NCI-H128 (cell line): ENCODE results near the gene LCN1.
"Not testable (repeated sequence)": the region's sequence is repeated elsewhere in the genome, so short reads cannot be mapped to it uniquely, and the experiment has no call there.

Experiments used
- DNase-seq: peaks from one replicate; lab custom pipeline; 2025; ENCODE audit not compliant: unreplicated experiment; lab: John Stamatoyannopoulos, UW

The LCN1 gene

DNA sequence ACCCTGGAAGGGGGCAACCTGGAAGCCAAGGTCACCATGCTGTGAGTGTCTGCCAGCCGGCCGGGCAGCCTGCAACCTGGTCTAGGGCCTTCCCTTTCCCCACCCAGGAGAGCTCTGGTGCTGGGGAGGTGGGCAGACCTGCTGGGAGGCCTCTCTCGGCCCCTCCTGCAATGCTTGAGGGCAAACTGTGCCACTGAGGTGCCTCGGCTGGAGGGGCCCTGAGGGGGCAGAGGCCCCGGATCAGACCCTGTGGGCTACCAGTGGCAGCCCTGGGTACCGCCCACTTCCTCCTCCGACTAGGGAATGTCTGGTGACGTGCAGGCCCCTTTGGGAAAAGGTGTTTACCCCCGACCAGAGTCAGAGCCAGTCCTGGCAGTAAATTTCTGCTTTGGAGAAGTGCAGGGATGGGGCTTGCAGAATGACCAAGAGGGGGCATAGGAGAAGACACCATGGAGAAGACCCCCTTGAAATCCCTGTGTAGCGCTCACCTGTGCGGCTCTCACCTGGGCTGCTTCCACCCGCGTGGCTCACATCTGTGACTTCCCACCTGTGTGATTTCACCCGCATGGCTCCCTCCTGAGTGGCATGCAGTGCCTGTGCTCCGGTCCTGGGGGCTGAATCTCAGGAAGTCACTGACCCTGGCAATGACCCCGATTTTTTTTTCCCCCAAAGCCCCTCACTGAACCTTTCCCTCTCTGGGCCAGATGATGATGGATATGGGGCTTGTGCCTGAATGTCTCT lies 1.1 kb downstream of the LCN1 start:
- no peak for DNase-seq

DNA sequence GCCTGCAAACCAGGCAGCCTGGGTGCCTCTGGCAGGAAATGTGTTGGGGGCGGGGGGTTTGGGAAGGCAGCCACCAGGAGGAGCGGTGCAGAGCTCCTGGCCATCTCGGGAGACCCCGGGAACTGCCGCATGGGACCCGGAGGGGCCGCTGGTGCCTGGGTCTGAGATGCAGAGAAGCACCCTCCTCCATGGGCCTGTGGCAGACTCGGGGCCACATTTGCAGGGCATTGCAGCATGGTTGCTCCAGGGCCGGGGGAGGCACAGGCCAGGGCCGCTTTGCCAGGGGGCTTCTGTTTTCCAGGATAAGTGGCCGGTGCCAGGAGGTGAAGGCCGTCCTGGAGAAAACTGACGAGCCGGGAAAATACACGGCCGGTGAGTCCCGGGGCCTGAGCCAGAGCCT lies 1.7 kb downstream of the LCN1 start:
- no peak for DNase-seq

DNA sequence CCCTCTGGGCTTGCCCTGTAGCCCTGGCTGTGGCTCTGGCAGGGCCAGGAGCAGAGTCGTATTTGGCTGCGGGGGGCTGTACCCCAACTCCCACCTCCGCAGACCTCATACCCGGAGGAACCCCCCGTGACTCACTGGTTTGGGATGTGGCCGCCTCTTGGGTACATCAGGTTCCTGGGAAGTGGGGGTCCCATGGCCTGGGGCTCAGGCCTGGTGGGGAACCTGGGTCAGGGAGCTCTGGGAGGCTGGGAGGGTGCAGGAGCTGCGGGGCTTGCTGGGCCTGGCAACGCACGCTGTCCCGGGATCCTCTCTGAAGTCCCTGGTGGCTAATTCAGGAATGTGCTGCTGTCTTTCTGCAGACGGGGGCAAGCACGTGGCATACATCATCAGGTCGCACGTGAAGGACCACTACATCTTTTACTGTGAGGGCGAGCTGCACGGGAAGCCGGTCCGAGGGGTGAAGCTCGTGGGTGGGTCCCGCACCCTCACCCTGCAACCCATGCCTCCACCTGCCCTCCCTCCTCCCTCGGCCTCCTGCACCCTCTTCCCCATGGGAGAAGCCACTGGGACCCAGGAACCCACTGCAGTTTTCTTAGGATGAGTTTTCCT lies 2.4 kb downstream of the LCN1 start:
- no peak for DNase-seq

DNA sequence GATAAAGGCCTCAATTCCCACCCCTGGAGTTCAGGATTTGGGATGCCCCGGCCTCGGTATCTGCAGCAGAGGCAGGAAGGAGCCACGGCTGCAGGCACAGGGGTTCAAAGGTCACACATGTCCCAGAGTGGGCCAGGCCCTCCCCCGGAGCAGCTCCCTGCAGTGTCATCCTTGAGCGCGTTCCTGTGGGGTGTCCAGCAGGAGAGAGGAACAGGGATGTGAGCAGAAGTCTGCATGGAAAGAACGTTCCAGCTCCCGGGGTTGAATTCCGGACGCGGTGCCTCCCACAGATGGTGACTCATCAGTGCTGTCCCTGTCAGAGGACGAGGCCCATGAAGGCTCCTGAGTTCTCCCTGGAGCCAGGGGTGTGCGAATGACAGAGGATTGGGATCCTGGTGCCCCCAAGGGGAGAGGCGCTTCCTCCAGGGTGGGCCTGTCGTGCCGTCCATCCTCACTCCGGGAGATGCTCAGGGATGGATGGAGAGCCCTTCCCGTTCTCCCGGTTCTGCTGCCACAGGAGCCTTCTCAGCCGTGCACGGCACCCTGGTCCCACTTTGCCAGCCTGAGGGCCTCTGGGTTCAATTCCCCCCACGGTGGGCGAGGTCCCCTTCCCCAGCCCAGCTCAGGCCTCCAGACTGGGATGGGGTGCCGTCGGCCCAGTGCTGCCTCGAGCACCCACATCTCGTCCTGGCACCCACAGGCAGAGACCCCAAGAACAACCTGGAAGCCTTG lies 3.1 kb downstream of the LCN1 start:
- no peak for DNase-seq

DNA sequence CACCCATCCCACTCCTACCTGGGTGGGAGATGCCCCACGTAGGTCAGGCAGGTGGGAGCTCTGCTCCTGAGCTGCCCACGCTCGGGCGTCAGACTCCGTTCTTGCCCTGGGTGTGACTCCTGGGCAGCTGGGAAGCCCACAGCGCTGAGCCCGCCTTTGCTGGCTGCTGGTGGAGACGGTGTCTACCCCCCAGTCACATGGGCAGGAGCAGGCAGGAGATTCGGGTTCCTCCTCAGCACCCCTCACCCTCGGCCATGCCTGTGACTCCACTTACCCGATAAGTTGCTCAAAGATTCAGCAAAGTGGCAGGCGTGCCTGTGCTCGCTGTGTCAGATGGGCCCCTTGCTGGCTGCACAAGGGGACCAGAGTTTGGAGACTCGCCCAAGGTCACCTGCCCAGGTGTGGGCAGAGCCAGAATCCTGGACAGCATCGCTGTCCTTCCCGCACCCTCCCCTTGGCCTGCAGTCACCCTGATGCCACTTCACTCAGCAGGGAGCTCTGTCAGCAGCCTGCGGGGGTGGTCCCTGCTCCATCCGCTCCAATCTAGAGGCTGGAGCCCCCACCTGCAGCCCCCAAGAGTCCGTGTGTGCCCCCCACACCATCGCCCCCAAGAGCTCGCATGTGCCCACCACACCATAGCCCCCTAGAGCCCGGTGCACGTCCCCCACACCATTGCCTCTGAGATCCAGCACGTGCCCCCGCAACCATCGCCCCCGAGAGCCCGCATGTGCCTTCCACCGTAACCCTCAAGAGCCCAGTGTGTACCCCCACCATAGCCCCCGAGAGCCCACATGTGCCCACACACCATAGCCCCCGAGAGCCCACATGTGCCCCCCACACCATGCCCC lies 4.2 kb downstream of the LCN1 start:
- no peak for DNase-seq

DNA sequence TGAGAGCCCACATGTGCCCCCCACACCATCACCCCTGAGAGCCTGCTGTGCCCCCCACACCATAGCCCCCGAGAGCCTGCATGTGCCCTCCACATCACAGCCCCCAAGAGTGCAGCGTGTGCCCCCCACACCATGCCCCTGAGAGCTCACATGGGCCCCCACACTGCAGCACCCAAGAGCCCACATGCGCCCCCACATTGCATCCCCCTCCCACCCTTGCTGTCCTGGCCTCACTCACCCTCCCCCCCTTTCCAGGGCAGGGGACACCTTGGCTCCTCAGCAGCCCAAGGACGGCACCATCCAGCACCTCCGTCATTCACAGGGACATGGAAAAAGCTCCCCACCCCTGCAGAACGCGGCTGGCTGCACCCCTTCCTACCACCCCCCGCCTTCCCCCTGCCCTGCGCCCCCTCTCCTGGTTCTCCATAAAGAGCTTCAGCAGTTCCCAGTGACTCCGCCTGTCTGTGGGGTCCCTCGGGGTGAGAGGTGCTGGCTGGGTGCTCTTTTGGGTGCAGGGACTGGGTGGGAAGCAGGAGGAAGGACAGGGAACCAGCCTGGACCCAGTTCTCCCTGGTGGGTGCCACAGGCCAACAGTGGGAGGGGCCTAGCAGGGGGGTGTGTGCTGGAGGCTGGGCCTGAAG lies 5.0 kb downstream of the LCN1 start:
- DNase-seq: no peak

DNA sequence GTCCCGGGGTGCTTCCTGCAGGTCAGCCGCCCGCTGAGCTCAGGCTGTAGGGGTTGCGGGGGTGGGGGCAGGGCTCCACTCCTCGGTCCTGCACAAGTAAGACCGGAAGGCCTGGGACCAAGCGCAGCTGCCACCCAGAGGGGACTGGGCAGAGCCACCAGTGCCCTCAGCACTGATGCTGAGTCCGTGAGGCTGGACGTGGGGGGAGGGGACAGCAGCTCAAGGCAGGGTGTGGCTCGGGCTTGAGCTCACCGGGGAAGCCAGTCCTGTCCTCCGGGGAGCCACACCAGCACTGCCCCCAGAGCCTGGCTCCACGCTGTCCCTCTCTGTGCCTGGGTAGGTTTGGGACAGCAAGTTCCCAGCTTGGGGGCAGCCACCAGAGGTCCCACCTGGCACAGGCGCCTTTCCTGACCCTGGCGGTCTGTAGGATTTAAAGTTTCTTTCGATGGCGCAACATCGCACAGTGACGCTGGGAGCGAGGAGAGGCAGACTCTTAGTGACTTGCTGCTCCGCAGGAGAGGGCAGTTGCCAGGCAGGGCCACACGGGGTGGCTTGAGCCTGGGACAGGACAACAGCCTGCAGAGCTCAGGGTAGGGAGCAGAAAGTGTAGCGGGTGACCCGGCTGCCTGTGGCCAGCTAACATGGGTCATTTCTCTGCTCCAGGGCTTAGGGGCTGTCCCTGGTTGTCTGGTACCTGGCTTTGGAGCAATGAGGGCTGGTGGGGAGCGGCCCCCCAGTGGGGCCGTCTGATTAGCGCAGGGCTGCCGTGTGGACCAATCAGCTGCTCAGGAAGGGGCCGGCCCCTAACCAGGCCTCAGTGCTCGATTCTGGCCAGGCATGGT lies 5.7 kb downstream of the LCN1 start:
- no peak for DNase-seq

DNA sequence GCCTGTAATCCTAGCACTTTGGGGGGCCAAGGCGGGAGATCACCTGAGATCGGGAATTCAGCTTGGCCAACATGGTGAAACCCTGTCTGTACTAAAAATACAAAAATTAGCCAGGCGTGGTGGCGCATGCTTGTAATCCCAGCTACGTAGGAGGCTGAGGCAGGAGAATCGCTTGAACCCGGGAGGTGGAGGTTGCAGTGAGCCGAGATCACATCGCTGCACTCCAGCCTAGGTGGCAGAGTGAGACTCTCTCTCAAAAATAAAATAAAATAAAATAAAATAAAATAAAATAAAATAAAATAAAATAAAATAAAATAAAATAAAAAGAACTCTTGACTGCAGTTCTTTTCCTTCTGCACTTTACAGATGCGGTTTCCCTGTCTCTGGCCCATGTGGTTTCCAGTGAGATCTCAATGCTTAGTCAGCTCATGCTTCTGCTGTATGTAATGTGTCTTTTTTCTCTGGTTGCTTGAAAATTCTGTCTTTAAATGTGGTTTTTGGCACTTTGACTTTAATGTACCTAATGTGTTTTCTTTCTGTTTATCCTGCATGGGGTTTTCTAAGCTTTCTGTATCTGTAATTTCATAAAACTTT lies 7.7 kb downstream of the LCN1 start:
- not testable (repeated sequence) for DNase-seq

DNA sequence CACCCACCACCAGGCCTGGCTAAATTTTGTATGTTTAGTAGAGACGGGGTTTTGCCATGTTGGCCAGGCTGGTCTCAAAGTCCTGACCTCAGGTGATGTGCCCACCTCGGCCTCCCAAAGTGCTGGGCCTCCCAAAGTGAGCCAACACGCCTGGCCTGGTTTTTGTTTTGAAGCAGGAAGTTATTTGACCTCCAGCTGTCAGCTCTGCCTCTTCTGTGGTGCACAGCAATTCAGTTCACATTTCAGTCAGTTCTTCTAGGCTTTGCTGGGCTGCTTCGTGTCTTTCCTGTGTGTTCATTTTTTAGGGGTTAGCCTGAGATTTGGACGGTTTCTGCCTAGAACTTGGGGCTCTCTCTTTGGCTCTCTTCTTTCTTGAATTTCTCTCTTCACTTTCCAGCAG lies 8.9 kb downstream of the LCN1 start:
- DNase-seq: no peak

DNA sequence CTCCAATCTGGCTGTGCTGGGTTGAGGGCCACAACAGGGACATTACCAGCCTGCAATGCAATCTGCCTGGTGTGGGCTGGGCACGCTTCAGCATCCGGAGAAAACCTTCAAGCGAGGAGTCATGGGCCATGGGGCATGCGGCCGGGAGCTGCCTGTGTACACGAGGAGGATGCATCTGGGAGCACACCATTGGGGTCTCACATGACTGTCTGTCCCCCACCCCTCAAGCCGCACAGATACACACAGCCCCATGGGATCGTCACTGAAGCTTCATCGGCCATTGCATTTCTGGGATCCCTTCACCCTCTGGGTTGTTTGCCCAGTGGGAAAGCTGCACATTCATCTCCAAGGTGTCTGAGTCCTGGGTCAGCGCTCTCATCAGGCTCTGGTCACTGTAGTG lies 9.9 kb downstream of the LCN1 start:
- DNase-seq: no peak

DNA sequence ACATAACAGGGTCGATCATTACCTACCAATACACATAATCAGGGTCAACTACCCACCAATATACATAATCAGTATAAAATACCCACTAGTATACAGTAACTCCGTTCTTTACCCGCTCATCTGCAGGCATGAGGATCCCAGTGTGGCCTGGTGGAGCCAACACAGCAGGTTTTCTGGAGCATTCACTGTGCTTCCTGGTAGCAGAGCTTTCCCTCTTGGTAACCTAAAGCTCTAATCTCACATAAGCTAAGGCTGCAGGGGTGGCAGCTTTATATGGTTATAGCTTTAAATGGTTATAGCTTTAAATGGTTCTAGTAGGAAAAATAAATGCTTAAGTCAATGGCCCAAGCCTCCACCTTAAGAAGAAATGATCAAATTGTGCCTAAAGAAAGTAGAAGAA lies 11.9 kb downstream of the LCN1 start:
- no peak for DNase-seq

DNA sequence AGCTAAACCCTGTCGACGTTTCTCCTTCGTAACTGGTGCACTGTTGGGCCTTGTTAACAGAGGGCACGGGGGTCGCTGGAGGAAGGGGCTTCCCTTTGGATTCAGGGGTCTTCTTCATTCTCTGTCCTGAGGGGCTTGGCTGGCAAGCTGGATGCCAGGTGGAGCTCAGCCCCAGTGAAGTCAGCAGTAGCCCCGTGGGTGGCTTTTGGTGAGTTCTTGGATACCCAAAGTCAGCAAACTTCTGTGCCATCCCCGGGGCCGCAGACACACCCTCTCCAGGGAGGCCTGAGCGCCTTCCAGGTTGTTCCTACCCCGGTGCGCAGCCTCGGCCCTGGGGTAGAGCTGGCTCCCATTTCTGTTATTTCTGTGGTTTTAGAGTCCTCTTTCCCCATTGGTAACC lies 12.4 kb downstream of the LCN1 start:
- no peak for DNase-seq

DNA sequence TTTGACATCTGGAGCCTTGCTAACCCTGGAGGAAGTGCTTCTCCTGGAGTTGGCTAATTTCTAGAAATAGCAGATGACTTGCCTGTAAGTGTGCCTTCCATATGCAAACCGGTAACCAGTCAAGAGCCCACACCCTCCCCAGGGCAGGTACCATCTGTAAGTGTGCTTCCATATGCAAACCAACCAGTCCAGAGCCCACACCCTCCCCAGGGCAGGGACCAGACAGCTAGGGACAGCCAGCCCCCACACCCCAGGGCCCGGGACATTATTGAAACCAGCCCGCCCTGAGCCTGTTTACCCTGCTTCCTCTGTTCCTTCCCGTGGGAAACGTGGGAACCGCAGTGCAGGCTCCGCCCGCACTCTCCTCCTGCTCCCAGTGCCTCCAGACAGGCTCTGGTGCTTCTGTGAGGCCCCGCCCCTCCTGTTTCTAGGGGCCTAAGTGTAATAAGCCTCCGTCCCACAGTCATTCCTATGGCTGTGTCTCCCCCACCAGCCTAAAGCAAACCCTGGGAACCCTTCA lies 13.0 kb downstream of the LCN1 start:
- DNase-seq: not testable (repeated sequence)

DNA sequence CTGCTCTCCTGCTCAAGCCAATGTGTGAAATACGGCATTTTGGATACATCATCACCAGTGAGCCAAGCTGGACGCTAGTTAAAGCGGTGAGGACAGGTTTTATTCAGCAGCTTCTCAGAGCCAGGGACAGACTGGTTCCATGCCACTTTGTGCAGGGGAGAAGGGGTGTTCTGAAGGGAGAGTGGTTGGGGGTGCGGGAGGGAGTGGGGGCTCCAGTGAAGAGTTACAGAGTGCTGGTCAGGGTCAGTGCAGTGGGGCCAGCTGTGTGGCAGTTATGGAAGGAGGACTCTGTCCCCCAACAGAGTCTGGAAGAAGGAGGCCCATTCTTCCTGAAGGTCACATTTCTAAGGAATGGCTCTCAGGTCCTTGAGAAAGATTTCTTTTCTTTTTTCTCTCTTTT lies 13.6 kb downstream of the LCN1 start:
- not testable (repeated sequence) for DNase-seq

DNA sequence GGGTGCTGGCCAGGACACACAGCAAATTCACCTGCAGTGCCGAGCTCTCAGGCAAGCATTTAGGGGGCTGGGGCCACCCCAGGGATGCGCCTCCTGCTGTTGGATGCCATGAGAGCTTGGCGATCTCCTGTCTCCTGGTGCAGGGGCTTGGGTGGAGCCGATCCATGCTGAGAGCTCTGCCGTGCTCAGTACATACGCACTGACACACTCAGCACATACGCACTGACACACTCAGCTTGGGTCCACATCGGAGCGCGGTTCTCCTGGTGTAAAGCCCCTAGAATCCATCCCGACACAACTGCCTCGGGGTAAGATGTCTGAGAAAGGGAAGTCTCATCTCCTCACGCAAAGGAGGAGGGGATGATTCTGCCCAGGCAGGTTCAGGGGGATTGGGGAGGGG lies 14.4 kb downstream of the LCN1 start:
- not testable (repeated sequence) for DNase-seq

DNA sequence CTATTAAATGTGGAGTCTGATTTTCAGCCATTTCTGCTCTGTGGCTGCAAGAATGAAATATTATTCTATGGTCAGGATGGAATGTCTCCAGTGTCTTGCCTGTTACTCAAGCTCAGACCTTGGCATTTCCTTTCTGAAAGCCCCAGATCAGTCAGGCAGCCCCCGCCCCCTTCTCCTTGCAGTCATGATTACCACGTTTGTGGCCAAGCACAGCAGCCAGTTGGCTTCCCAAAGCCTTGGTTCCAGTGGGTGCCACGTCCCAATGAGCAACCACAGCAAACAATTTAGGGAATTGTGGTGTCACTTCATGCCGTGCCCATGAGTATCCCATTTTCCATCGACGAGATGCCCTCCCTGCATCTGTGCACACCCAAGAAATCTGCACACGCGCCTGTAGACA lies 15.0 kb downstream of the LCN1 start:
- no peak for DNase-seq

DNA sequence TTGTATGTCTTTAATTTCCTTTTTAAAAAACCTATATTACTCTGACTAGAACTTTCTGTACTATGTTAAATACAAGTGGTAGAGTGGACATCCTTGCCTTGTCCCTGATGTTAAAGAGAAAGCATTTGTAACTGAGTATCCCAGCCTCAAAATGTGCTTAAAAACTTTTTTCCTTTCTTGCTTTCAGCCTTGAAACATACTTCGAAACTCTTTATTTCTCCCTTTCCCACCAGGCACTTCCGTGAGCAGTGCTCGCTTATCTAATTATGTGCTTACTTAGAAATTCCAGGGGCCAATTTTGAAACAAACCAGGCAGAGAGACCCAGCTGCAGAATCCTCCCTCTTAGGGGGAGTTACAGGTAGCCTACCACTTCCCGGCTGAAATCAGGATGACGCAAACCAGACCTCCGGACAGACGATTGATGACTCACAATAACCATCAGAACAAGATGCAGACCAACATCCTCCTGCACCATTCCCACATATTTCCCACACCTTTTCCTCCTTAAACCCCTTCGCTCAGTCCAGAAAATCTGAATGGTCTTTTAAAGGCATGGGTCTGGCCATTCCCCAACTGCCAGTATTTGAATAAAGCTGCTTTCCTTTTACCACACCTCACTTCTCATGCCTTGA lies 22.1 kb downstream of the LCN1 start:
- not testable (repeated sequence) for DNase-seq

DNA sequence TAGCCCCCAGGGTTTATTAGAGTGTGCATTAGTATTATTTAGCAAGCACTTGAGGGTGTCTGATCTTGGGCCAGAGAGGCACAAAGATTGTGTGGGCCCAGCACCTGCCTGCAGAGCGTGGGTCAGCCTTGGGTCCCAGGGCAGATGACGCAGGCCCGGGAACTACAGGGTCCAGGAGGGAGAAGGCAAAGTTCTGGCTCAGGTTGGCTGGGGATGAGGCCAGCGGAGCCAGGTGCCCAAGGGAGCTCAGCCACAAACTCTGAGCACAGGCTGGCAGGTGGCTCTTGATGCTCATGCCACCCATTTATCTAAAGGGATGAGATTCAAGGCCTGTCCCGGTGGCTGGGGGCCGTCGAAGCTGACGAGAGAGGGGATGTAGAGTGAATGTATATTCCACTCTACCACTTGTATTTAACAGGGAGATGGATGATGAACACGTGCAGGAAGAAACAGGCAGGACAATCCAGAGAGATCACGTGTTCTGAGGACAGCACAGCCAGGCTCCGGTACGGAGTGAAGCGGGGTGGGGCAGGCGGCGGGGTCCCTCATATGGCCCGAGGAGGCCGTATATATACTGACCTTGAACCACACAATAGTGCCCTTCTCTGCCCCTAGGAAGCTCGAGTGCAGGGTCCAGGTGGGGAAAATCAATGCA lies 23.9 kb downstream of the LCN1 start:
- no peak for DNase-seq
